HepG2 (cell line): ENCODE data around the gene LIFR. TPM values are rescaled to one million over a fixed set of nuclear protein-coding genes. Genes with fewer than 3 reads are reported as not detected.
A peak's percentile ranks its signal among the peaks of the same experiment; 100 is the strongest.

Experiments
- ATAC-seq: fragments of 200-7000 bp; cut with Tn5 transposase; 3 replicates; pipeline ENCODE4 v1.9.1; 2020; ENCODE audit warnings: mild to moderate bottlenecking, moderate library complexity
- BruUV-seq: library from RNA; stranded (reverse); fragments of 400-500 nt; replicated peaks from 2 replicates; lab custom pipeline; 2021; lab: Mats Ljungman, UMichigan
- CTCF ChIA-PET: fragments of 300-600 bp; formaldehyde crosslinking; extraction: SDS; loops from one replicate; lab custom pipeline; 2021; ENCODE audit warnings: low total read pairs, inconsistent platforms, low intra/inter-chr PET ratio; lab: Yijun Ruan, JAX
- POLR2A ChIA-PET: fragments of 350-600 bp; sonication (Branson Sonifier 250); formaldehyde crosslinking; loops from one replicate; lab custom pipeline; 2020; ENCODE audit warnings: antibody characterized with exemption, inconsistent platforms; lab: Yijun Ruan, JAX
- DNase-seq: peaks from one replicate; pipeline ENCODE4 v3.0.0-alpha.2; 2015; ENCODE audit warnings: low spot score
- FAIRE-seq: peaks from 3 replicates; lab custom pipeline; 2011; peaks lifted over from hg19 to GRCh38; lab: Jason Lieb, UNC
- H2AFZ ChIP-seq: one replicate; pipeline ENCODE4 v1.6.1; 2011; ENCODE audit warnings: low read length, inconsistent platforms
- H3K27ac ChIP-seq: fragments of 300-600 bp; 3 replicates; pipeline ENCODE4 v1.8.0; 2011; ENCODE audit warnings: mixed run types, mild to moderate bottlenecking, mixed read lengths, low read length, inconsistent platforms; ENCODE audit not compliant: insufficient read depth; ENCODE audit errors: extremely low read length
- H3K27me3 ChIP-seq, 2 experiments: fragments of 200-600 bp in 1 of 2; 2 replicates in 1 of 2; 3 replicates in 1 of 2; pipeline versions ENCODE4 v1.6.0 to v1.8.0; 2011; ENCODE audit warnings: low read length in 2 of 2, mild to moderate bottlenecking in 2 of 2, moderate library complexity in 2 of 2, inconsistent platforms in 1 of 2; ENCODE audit not compliant: insufficient read depth in 2 of 2, control insufficient read depth in 1 of 2
- H3K36me3 ChIP-seq, 2 experiments: fragments of 200-600 bp in 1 of 2; replicated peaks in 1 of 2; 2 replicates in 1 of 2; 3 replicates in 1 of 2; pipeline versions ENCODE4 v1.5.1 to v1.8.0; 2011; ENCODE audit warnings: low read length in 2 of 2, inconsistent platforms in 1 of 2; ENCODE audit not compliant: insufficient read depth in 2 of 2, control insufficient read depth in 1 of 2
- H3K4me1 ChIP-seq: 2 replicates; pipeline ENCODE4 v1.5.1; 2012; ENCODE audit warnings: low read length, inconsistent platforms; ENCODE audit not compliant: insufficient read depth
- H3K4me2 ChIP-seq: 2 replicates; pipeline ENCODE4 v1.6.0; 2011; ENCODE audit warnings: low read depth, low read length, inconsistent platforms
- H3K4me3 ChIP-seq, 3 experiments: fragments of 200-600 bp in 1 of 3; sonication (generic), shearing (Covaris generic) in 1 of 3; replicated peaks in 1 of 3; 2 replicates each; pipeline ENCODE4 v1.5.1; 2011 to 2016; ENCODE audit warnings: low read length in 3 of 3, inconsistent platforms in 2 of 3, low read depth in 2 of 3, mild to moderate bottlenecking in 2 of 3, control low read depth in 1 of 3, mixed read lengths in 1 of 3; ENCODE audit not compliant: insufficient read depth in 1 of 3
- H3K79me2 ChIP-seq: one replicate; pipeline ENCODE4 v1.6.1; 2011; ENCODE audit warnings: low read length, inconsistent platforms; ENCODE audit not compliant: insufficient read depth
- H3K9ac ChIP-seq: 2 replicates; pipeline ENCODE4 v1.6.0; 2011; ENCODE audit warnings: mild to moderate bottlenecking, low read depth, low read length, inconsistent platforms; ENCODE audit not compliant: insufficient read depth
- H3K9me3 ChIP-seq: 2 replicates; pipeline ENCODE4 v1.5.1; 2012; ENCODE audit warnings: mild to moderate bottlenecking, low read length
- H4K20me1 ChIP-seq: 2 replicates; pipeline ENCODE4 v1.6.0; 2011; ENCODE audit warnings: inconsistent platforms, mild to moderate bottlenecking, low read length, moderate library complexity; ENCODE audit not compliant: insufficient read depth
- ISL2 ChIP-seq: sonication (generic); formaldehyde crosslinking; IDR thresholded peaks from 2 replicates; pipeline ENCODE4 v1.5.0; 2020; ENCODE audit warnings: missing genetic modification reagents
- PCBP2 ChIP-seq: fragments of 200-400 bp; formaldehyde crosslinking; optimal IDR thresholded peaks from 2 replicates; pipeline ENCODE3; 2018; ENCODE audit warnings: low read length, low read depth; ENCODE audit not compliant: poor library complexity, severe bottlenecking
- STAT5B ChIP-seq: sonication (generic); formaldehyde crosslinking; IDR thresholded peaks from 2 replicates; pipeline ENCODE4 v1.4.0; 2020; ENCODE audit warnings: missing genetic modification reagents
- ZFP62 ChIP-seq: sonication (generic); formaldehyde crosslinking; IDR thresholded peaks from 2 replicates; pipeline ENCODE4 v1.4.0; 2020; ENCODE audit warnings: missing genetic modification reagents
- ZNF788 ChIP-seq: sonication (generic); formaldehyde crosslinking; IDR thresholded peaks from 2 replicates; pipeline ENCODE4 v1.5.0; 2020; ENCODE audit warnings: mild to moderate bottlenecking, missing genetic modification reagents, borderline replicate concordance
- WGBS: methylation state at CpG from one replicate; pipeline ENCODE4 v1.1.6; 2017; ENCODE audit warnings: low lambda C conversion rate; 5-methylcytosine and 5-hydroxymethylcytosine counted together
- in situ Hi-C: cut with HindIII; loops from 2 replicates; pipeline ENCODE4 v1.10.0; 2017; ENCODE audit warnings: low pct_unique_long_range_greater_than_20kb; ENCODE audit not compliant: extremely low pct_ligation_motif_present
- intact Hi-C: fragments of 100-400 bp; cut with micrococcal nuclease; formaldehyde crosslinking; loops from one replicate; pipeline ENCODE4 v1.10.0; 2022; ENCODE audit not compliant: unreplicated experiment
- polyA plus RNA-seq, 8 experiments: library from polyadenylated mRNA; depleted of rRNA in 3 of 8; stranded (reverse) in 7 of 8; unstranded in 1 of 8; fragments of >200 nt; fragmentation: Illumina TruSeq in 4 of 8; extraction: Trizol in 4 of 8; gene quantifications; 2 replicates each; pipeline versions ENCODE4 v1.2.1 to v1.2.3, GENCODE V29; 2011 to 2016; ENCODE audit warnings: low read depth in 4 of 8, missing spikeins in 1 of 8, mixed read lengths in 1 of 8; ENCODE audit not compliant: insufficient read depth in 1 of 8
- total RNA-seq, 5 experiments: library from RNA; depleted of rRNA; stranded (reverse); fragments of >200 nt; fragmentation: Illumina TruSeq; extraction: Trizol; gene quantifications; 2 replicates each; pipeline ENCODE4 v1.2.3, GENCODE V29; 2016; ENCODE audit warnings: low read depth in 1 of 5
- TF ChIP-seq, protein P1 (sequence below): sonication (generic); formaldehyde crosslinking; conservative IDR thresholded peaks from 2 replicates; pipeline ENCODE4 v1.5.0; 2020; ENCODE audit warnings: missing genetic modification reagents
- TF ChIP-seq, protein P2 (sequence below): sonication (generic); formaldehyde crosslinking; IDR thresholded peaks from 2 replicates; pipeline ENCODE4 v1.5.0; 2020; ENCODE audit warnings: mild to moderate bottlenecking, low read depth, missing genetic modification reagents, borderline replicate concordance
- TF ChIP-seq, protein P3 (sequence below): IDR thresholded peaks from 2 replicates; pipeline ENCODE4 v1.6.1; 2016; ENCODE audit warnings: missing compliant biosample characterization, missing genetic modification reagents, borderline replicate concordance
- TF ChIP-seq, protein P4 (sequence below): sonication (generic); formaldehyde crosslinking; IDR thresholded peaks from 2 replicates; pipeline ENCODE4 v1.4.0; 2020; ENCODE audit warnings: mild to moderate bottlenecking, missing genetic modification reagents, borderline replicate concordance
- TF ChIP-seq, protein P5 (sequence below): IDR thresholded peaks from 2 replicates; pipeline ENCODE4 v1.6.1; 2018; ENCODE audit warnings: missing genetic modification reagents, mild to moderate bottlenecking, missing compliant biosample characterization
- TF ChIP-seq, protein P6 (sequence below): sonication (generic); formaldehyde crosslinking; IDR thresholded peaks from 2 replicates; pipeline ENCODE4 v1.8.1; 2023; ENCODE audit warnings: mild to moderate bottlenecking, missing genetic modification reagents, borderline replicate concordance

Gene LIFR
- total and polyA plus RNA-seq, 2 of the 13 experiments (the other 11 are each of a cell fraction or from before 2014, with no cell fraction given), result 6.3 to 25.2 TPM

DNA sequence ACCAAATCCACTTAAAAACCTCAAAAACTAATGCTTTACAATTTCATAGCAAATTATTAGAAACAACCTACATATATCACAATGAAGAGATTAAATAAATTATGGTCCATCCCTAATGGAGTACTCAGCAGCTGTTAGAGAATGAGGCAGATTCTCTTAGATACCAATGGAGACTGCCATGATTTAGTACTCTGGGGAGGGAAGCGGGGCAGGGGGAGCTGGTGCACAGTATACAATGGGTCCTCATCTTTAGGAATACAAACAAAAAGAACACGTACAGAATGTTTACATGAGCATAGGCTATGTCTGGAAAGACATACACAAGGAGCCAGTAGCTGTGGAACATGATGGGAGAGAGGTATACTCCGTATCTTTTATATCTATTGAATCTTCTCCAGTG is 2.0 kb downstream of the LIFR start:
- DNase-seq (no peak), ATAC-seq (no peak), FAIRE-seq (no peak)
- Histone ChIP-seq H2AFZ (no peak overlapping the region), H3K27ac (no peak overlapping the region), H3K9me3 (no peaks in the 10 kb centered on the region), H3K4me2 (peak overlapping the region; percentile 82), H3K36me3 (no peaks in the 10 kb centered on the region), H3K4me1 (peaks cover 62% of the 10 kb centered on the region), H4K20me1 (no peaks in the 10 kb centered on the region; the same call in none of the 2 replicates), H3K27me3 (no peaks in the 10 kb centered on the region; a peak in 1 of 5 replicates), H3K4me3 (peak overlapping the region in 2 of 3 experiments; percentile 91 to 96; a peak in 4 of 6 replicates), H3K79me2 (peaks cover 66% of the 10 kb centered on the region), H3K9ac (peak overlapping the region; percentile 87; the same call in 1 of the 2 replicates)
- BruUV-seq, result no TSS peak
- TF ChIP-seq, protein P1, sequence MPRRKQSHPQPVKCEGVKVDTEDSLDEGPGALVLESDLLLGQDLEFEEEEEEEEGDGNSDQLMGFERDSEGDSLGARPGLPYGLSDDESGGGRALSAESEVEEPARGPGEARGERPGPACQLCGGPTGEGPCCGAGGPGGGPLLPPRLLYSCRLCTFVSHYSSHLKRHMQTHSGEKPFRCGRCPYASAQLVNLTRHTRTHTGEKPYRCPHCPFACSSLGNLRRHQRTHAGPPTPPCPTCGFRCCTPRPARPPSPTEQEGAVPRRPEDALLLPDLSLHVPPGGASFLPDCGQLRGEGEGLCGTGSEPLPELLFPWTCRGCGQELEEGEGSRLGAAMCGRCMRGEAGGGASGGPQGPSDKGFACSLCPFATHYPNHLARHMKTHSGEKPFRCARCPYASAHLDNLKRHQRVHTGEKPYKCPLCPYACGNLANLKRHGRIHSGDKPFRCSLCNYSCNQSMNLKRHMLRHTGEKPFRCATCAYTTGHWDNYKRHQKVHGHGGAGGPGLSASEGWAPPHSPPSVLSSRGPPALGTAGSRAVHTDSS (CRISPR knock-in tag), result no peak
- TF ChIP-seq PCBP2 (no peak), ZNF788 (no peak), ISL2 (CRISPR knock-in tag) (no peak), STAT5B (CRISPR knock-in tag) (no peak), ZFP62 (no peak)
- TF ChIP-seq, protein P2, sequence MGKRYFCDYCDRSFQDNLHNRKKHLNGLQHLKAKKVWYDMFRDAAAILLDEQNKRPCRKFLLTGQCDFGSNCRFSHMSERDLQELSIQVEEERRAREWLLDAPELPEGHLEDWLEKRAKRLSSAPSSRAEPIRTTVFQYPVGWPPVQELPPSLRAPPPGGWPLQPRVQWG (CRISPR knock-in tag), result no peak
- TF ChIP-seq, protein P3, sequence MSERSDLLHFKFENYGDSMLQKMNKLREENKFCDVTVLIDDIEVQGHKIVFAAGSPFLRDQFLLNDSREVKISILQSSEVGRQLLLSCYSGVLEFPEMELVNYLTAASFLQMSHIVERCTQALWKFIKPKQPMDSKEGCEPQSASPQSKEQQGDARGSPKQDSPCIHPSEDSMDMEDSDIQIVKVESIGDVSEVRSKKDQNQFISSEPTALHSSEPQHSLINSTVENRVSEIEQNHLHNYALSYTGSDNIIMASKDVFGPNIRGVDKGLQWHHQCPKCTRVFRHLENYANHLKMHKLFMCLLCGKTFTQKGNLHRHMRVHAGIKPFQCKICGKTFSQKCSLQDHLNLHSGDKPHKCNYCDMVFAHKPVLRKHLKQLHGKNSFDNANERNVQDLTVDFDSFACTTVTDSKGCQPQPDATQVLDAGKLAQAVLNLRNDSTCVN, result no peak
- TF ChIP-seq, protein P4, sequence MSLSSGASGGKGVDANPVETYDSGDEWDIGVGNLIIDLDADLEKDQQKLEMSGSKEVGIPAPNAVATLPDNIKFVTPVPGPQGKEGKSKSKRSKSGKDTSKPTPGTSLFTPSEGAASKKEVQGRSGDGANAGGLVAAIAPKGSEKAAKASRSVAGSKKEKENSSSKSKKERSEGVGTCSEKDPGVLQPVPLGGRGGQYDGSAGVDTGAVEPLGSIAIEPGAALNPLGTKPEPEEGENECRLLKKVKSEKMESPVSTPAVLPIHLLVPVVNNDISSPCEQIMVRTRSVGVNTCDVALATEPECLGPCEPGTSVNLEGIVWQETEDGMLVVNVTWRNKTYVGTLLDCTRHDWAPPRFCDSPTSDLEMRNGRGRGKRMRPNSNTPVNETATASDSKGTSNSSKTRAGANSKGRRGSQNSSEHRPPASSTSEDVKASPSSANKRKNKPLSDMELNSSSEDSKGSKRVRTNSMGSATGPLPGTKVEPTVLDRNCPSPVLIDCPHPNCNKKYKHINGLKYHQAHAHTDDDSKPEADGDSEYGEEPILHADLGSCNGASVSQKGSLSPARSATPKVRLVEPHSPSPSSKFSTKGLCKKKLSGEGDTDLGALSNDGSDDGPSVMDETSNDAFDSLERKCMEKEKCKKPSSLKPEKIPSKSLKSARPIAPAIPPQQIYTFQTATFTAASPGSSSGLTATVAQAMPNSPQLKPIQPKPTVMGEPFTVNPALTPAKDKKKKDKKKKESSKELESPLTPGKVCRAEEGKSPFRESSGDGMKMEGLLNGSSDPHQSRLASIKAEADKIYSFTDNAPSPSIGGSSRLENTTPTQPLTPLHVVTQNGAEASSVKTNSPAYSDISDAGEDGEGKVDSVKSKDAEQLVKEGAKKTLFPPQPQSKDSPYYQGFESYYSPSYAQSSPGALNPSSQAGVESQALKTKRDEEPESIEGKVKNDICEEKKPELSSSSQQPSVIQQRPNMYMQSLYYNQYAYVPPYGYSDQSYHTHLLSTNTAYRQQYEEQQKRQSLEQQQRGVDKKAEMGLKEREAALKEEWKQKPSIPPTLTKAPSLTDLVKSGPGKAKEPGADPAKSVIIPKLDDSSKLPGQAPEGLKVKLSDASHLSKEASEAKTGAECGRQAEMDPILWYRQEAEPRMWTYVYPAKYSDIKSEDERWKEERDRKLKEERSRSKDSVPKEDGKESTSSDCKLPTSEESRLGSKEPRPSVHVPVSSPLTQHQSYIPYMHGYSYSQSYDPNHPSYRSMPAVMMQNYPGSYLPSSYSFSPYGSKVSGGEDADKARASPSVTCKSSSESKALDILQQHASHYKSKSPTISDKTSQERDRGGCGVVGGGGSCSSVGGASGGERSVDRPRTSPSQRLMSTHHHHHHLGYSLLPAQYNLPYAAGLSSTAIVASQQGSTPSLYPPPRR (CRISPR knock-in tag), result no peak
- TF ChIP-seq, protein P5, sequence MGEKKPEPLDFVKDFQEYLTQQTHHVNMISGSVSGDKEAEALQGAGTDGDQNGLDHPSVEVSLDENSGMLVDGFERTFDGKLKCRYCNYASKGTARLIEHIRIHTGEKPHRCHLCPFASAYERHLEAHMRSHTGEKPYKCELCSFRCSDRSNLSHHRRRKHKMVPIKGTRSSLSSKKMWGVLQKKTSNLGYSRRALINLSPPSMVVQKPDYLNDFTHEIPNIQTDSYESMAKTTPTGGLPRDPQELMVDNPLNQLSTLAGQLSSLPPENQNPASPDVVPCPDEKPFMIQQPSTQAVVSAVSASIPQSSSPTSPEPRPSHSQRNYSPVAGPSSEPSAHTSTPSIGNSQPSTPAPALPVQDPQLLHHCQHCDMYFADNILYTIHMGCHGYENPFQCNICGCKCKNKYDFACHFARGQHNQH (CRISPR knock-in tag), result no peak
- TF ChIP-seq, protein P6, sequence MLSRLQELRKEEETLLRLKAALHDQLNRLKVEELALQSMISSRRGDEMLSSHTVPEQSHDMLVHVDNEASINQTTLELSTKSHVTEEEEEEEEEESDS (CRISPR knock-in tag), result no peak
- POLR2A ChIA-PET, result interaction anchor here (1.2 to 1.8 kb wide), 2 partner anchors 21 to 113 kb away, joined by 4 to 5 read pairs; no protein-coding TSS in a partner anchor
- CTCF ChIA-PET, result no interaction called here
- WGBS, result 56% methylated on average over 3 of the region's 3 CpGs
- intact Hi-C loops (loop anchor here (5.0 kb wide), 4 partner anchors 37 to 258 kb away; no protein-coding TSS in a partner anchor), in situ Hi-C loops (loop anchor here (10.0 kb wide), 1 partner anchor 110 kb away; no protein-coding TSS in a partner anchor)
